Common myeloid progenitor, CD34-positive (primary cell): Measurements from ENCODE around the gene MCTP2.
A peak's percentile ranks its signal among the peaks of the same experiment; 100 is the strongest.

ENCODE experiments used
- CTCF ChIA-PET: fragments of 350-600 bp; sonication (Branson Sonifier 250); formaldehyde crosslinking; loops from one replicate; lab custom pipeline; 2021; ENCODE audit warnings: antibody characterized with exemption; lab: Charles Lee
- POLR2A ChIA-PET: fragments of 350-600 bp; sonication (Branson Sonifier 250); formaldehyde crosslinking; loops from one replicate; lab custom pipeline; 2021; ENCODE audit warnings: antibody characterized with exemption; lab: Charles Lee
- DNase-seq, 3 donors: peaks; one replicate each; pipeline versions ENCODE4 v3.0.0 to v3.0.0-alpha.2; 2013
- H3K27ac ChIP-seq, 2 experiments: 1 replicate in 1 of 2; 2 replicates in 1 of 2; pipeline ENCODE4 v1.7.0; 2013; ENCODE audit warnings: inconsistent platforms in 2 of 2, low read length in 2 of 2, mild to moderate bottlenecking in 2 of 2, low read depth in 1 of 2, moderate library complexity in 1 of 2; ENCODE audit not compliant: severe bottlenecking in 2 of 2, insufficient read depth in 1 of 2, poor library complexity in 1 of 2
- H3K27me3 ChIP-seq, 5 experiments: replicated peaks in 2 of 5; 1 replicate in 3 of 5; 2 replicates in 2 of 5; pipeline versions ENCODE4 v1.6.1 to v1.7.0; 2013; ENCODE audit warnings: low read length in 4 of 5, mild to moderate bottlenecking in 2 of 5, moderate library complexity in 2 of 5, inconsistent platforms in 1 of 5; ENCODE audit not compliant: insufficient read depth in 5 of 5, control insufficient read depth in 4 of 5
- H3K36me3 ChIP-seq, 4 experiments: 1 replicate in 2 of 4; 2 replicates in 2 of 4; pipeline versions ENCODE4 v1.6.1 to v1.7.0; 2013; ENCODE audit warnings: low read length in 3 of 4, control low read depth in 1 of 4, mild to moderate bottlenecking in 1 of 4; ENCODE audit not compliant: control insufficient read depth in 4 of 4, insufficient read depth in 4 of 4
- H3K4me1 ChIP-seq, 4 experiments: 1 replicate in 3 of 4; 2 replicates in 1 of 4; pipeline versions ENCODE4 v1.6.1 to v1.7.1; 2013; ENCODE audit warnings: low read length in 3 of 4, mild to moderate bottlenecking in 3 of 4, control low read depth in 1 of 4, inconsistent platforms in 1 of 4, moderate library complexity in 1 of 4; ENCODE audit not compliant: control insufficient read depth in 4 of 4, insufficient read depth in 4 of 4; ENCODE audit errors: control extremely low read depth in 1 of 4
- H3K4me3 ChIP-seq, 7 experiments: 1 replicate in 4 of 7; 2 replicates in 3 of 7; pipeline versions ENCODE4 v1.5.1 to v1.7.0; 2013; ENCODE audit warnings: mild to moderate bottlenecking in 7 of 7, low read length in 6 of 7, moderate library complexity in 6 of 7, inconsistent platforms in 2 of 7, low read depth in 2 of 7, control low read depth in 1 of 7; ENCODE audit not compliant: insufficient read depth in 4 of 7, control insufficient read depth in 1 of 7; ENCODE audit errors: extremely low read depth in 1 of 7
- H3K9me3 ChIP-seq, 5 experiments: 1 replicate in 4 of 5; 2 replicates in 1 of 5; pipeline versions ENCODE4 v1.6.1 to v1.7.1; 2013; ENCODE audit warnings: low read length in 4 of 5, mild to moderate bottlenecking in 2 of 5, inconsistent platforms in 1 of 5, low read depth in 1 of 5, moderate library complexity in 1 of 5; ENCODE audit not compliant: control insufficient read depth in 4 of 5, insufficient read depth in 2 of 5; ENCODE audit errors: control extremely low read depth in 1 of 5
- WGBS: methylation state at CpG from one replicate; pipeline ENCODE4 v1.1.5; 2013; ENCODE audit not compliant: insufficient coverage; 5-methylcytosine and 5-hydroxymethylcytosine counted together

MCTP2 gene

GRCh38 chr15:94412979-94413746 is 181.8 kb downstream of the MCTP2 start:
- H3K4me1 ChIP-seq = no peaks in the 10 kb centered on the region
- DNase-seq = peak; percentile 26 to 48 (median 47)
- no peaks in the 10 kb centered on the region for H3K9me3 ChIP-seq
- no peak overlapping the region for H3K27ac ChIP-seq
- H3K4me3 ChIP-seq = no peak overlapping the region
- no CpG with 5 or more reads among the region's 6 CpGs for WGBS
- ChIA-PET CTCF (interaction anchor here (0.7 to 2.2 kb wide), 6 partner anchors 12 to 169 kb away, joined by 3 to 6 read pairs (median 4); no protein-coding TSS in a partner anchor), POLR2A (interaction anchor here (0.7 kb wide), 2 partner anchors 16 to 267 kb away, joined by 3 read pairs; no protein-coding TSS in a partner anchor)
- peaks cover 9 to 58% (median 35%) of the 10 kb centered on the region in 4 experiments for H3K36me3 ChIP-seq
- no peaks in the 10 kb centered on the region for H3K27me3 ChIP-seq

GRCh38 chr15:94414916-94415315 is 183.6 kb downstream of the MCTP2 start:
- ChIA-PET POLR2A (no interaction called here), CTCF (interaction anchor here (1.3 to 2.2 kb wide), 3 partner anchors 11 to 251 kb away, joined by 3 to 5 read pairs (median 3); no protein-coding TSS in a partner anchor)
- Histone ChIP-seq H3K27me3 (no peaks in the 10 kb centered on the region), H3K36me3 (peaks cover 10 to 53% (median 40%) of the 10 kb centered on the region in 4 experiments), H3K4me1 (no peaks in the 10 kb centered on the region), H3K9me3 (peaks cover 0 to 9% (median 0%) of the 10 kb centered on the region in 5 experiments), H3K27ac (no peak overlapping the region), H3K4me3 (no peak overlapping the region)
- DNase-seq = no peak
- WGBS = 100% methylated on average over 1 of the region's 2 CpGs

GRCh38 chr15:94416267-94416666 is 184.9 kb downstream of the MCTP2 start:
- Histone ChIP-seq H3K27me3 (no peaks in the 10 kb centered on the region), H3K36me3 (peaks cover 10 to 58% (median 43%) of the 10 kb centered on the region in 4 experiments), H3K4me3 (no peak overlapping the region), H3K27ac (no peak overlapping the region), H3K4me1 (no peaks in the 10 kb centered on the region), H3K9me3 (peaks cover 0 to 15% (median 0%) of the 10 kb centered on the region in 5 experiments)
- no peak for DNase-seq
- POLR2A ChIA-PET = no interaction called here
- CTCF ChIA-PET = interaction anchor here (1.3 to 1.4 kb wide), 2 partner anchors 9 to 253 kb away, joined by 3 read pairs; no protein-coding TSS in a partner anchor
- 100% methylated on average over 4 of the region's 7 CpGs for WGBS

GRCh38 chr15:94416820-94417219 is 185.5 kb downstream of the MCTP2 start:
- Histone ChIP-seq H3K27me3 (no peaks in the 10 kb centered on the region), H3K27ac (no peak overlapping the region), H3K4me1 (no peaks in the 10 kb centered on the region), H3K36me3 (peaks cover 15 to 62% (median 44%) of the 10 kb centered on the region in 4 experiments), H3K9me3 (peaks cover 0 to 15% (median 0%) of the 10 kb centered on the region in 5 experiments), H3K4me3 (no peak overlapping the region)
- POLR2A ChIA-PET = no interaction called here
- CTCF ChIA-PET = no interaction called here
- 100% methylated on average over 1 of the region's 3 CpGs for WGBS
- no peak for DNase-seq

GRCh38 chr15:94417501-94418293 is 186.3 kb downstream of the MCTP2 start:
- Histone ChIP-seq H3K4me3 (no peak overlapping the region), H3K27ac (no peak overlapping the region), H3K27me3 (no peaks in the 10 kb centered on the region), H3K4me1 (no peaks in the 10 kb centered on the region), H3K36me3 (peaks cover 15 to 68% (median 48%) of the 10 kb centered on the region in 4 experiments), H3K9me3 (peaks cover 0 to 15% (median 0%) of the 10 kb centered on the region in 5 experiments)
- CTCF ChIA-PET = interaction anchor here (1.0 kb wide), 1 partner anchor 12 kb away, joined by 3 read pairs; no protein-coding TSS in a partner anchor
- WGBS = 100% methylated on average over 5 of the region's 12 CpGs
- no peak for DNase-seq
- POLR2A ChIA-PET = no interaction called here

- no peak for DNase-seq
- 100% methylated on average over 1 of the region's 1 CpG for WGBS
- H3K9me3 ChIP-seq = peaks cover 0 to 15% (median 0%) of the 10 kb centered on the region in 5 experiments
- POLR2A ChIA-PET = no interaction called here
- H3K27me3 ChIP-seq = no peaks in the 10 kb centered on the region
- H3K4me3 ChIP-seq = no peak overlapping the region
- H3K27ac ChIP-seq = no peak overlapping the region
- CTCF ChIA-PET = interaction anchor here (1.4 kb wide), 1 partner anchor 11 kb away, joined by 5 read pairs; no protein-coding TSS in a partner anchor
- H3K36me3 ChIP-seq = peaks cover 17 to 70% (median 38%) of the 10 kb centered on the region in 4 experiments
- H3K4me1 ChIP-seq = no peaks in the 10 kb centered on the region
These were observed 190.3 kb downstream of the MCTP2 start for GRCh38 chr15:94421706-94422105.
